Sciatic nerve (tissue), 2 donors: ENCODE results near the gene DEPDC4. TPM values are rescaled to one million over a fixed set of nuclear protein-coding genes. Genes with fewer than 3 reads are reported as not detected.
A peak's percentile ranks its signal among the peaks of the same experiment; 100 is the strongest.

ENCODE experiments used
- ATAC-seq: fragments of 200-7000 bp; cut with Tn5 transposase; one replicate; pipeline ENCODE4 v1.9.1; 2020; ENCODE audit warnings: mild to moderate bottlenecking, moderate library complexity
- DNase-seq: peaks from one replicate; pipeline ENCODE4 v3.0.0-alpha.2; 2020; ENCODE audit warnings: low spot score
- intact Hi-C: fragments of 100-400 bp; cut with DNase I; formaldehyde crosslinking; loops from one replicate; pipeline ENCODE4 v1.14.2; 2022
- total RNA-seq: library from RNA; stranded (reverse); fragmentation: NEBNext Ultra II Directional; extraction: Animal tissue kit (Norgen Biotek cat#: 25700); gene quantifications from one replicate; pipeline ENCODE4 v1.2.1, GENCODE V29; 2021
- donor health status: DM: no; HTN: no; CAD: no.
- donor health status: DM: no; HTN: no; CAD: no.

The DEPDC4 gene
- total RNA-seq, 1 donor from 2014 or later = 1.5 TPM

- intact Hi-C loops = no loop called here
- DNase-seq = no peak
- no peak for ATAC-seq
Measured at GRCh38 chr12:100221523-100221922, 45.4 kb downstream of the DEPDC4 start.

- intact Hi-C loops = no loop called here
- ATAC-seq (no peak), DNase-seq (no peak)
Measured at GRCh38 chr12:100219328-100220109, 47.4 kb downstream of the DEPDC4 start.

GRCh38 chr12:100216337-100216736 lies 50.5 kb downstream of the DEPDC4 start:
- DNase-seq (no peak), ATAC-seq (no peak)
- intact Hi-C loops = no loop called here

- intact Hi-C loops = no loop called here
- peak; percentile 83 for ATAC-seq
Measured at GRCh38 chr12:100215209-100215608, 51.7 kb downstream of the DEPDC4 start.

GRCh38 chr12:100214518-100214917 lies 52.4 kb downstream of the DEPDC4 start:
- ATAC-seq (no peak), DNase-seq (no peak)
- intact Hi-C loops = no loop called here

More at GRCh38 chr12:100215209-100215608, 51.7 kb downstream of the DEPDC4 start:
- no peak for DNase-seq

- intact Hi-C loops = no loop called here
- DNase-seq (no peak), ATAC-seq (no peak)
Measured at GRCh38 chr12:100213016-100213891, 53.6 kb downstream of the DEPDC4 start.

- no peak for DNase-seq
- intact Hi-C loops = no loop called here
- ATAC-seq = no peak
Measured at GRCh38 chr12:100211698-100212097, 55.2 kb downstream of the DEPDC4 start.

- intact Hi-C loops = no loop called here
- no peak for ATAC-seq
- DNase-seq = no peak
Measured at GRCh38 chr12:100208834-100209233, 58.0 kb downstream of the DEPDC4 start.

GRCh38 chr12:100207311-100207710 lies 59.6 kb downstream of the DEPDC4 start:
- ATAC-seq (no peak), DNase-seq (no peak)
- intact Hi-C loops = no loop called here

GRCh38 chr12:100201604-100202423 lies 65.1 kb downstream of the DEPDC4 start:
- ATAC-seq = no peak
- intact Hi-C loops = no loop called here
- DNase-seq = no peak

- DNase-seq (peak; percentile 97), ATAC-seq (peak; percentile 99)
- intact Hi-C loops = no loop called here
Measured at GRCh38 chr12:100200463-100201181, 66.3 kb downstream of the DEPDC4 start, which contains the start of gene ACTR6. ACTR6 (plus strand) TSS chr12:100200815; CDS start chr12:100200852, 37 bp downstream.

GRCh38 chr12:100199347-100200149 lies 67.3 kb downstream of the DEPDC4 start:
- intact Hi-C loops = no loop called here
- DNase-seq (peak; percentile 74), ATAC-seq (peak; percentile 72)

GRCh38 chr12:100199023-100199346 lies 67.9 kb downstream of the DEPDC4 start:
- no peak for ATAC-seq
- no peak for DNase-seq
- intact Hi-C loops = no loop called here

- ATAC-seq (no peak), DNase-seq (no peak)
- intact Hi-C loops = no loop called here
Measured at GRCh38 chr12:100197486-100197885, 69.4 kb downstream of the DEPDC4 start.

GRCh38 chr12:100193085-100193484 lies 73.8 kb downstream of the DEPDC4 start:
- no peak for ATAC-seq
- intact Hi-C loops = no loop called here
- DNase-seq = no peak
